IMR-90 (cell line): ENCODE measurements around the gene CGA. TPM values are rescaled to one million over a fixed set of nuclear protein-coding genes. Genes with fewer than 3 reads are reported as not detected.

ENCODE experiments used
- ATAC-seq: fragments of 200-7000 bp; cut with Tn5 transposase; 2 replicates; pipeline ENCODE4 v1.9.1; 2020; ENCODE audit warnings: low read depth, mild to moderate bottlenecking, moderate library complexity
- BruUV-seq: library from RNA; stranded (reverse); fragments of 400-500 nt; replicated peaks from 2 replicates; lab custom pipeline; 2021; lab: Mats Ljungman, UMichigan
- CTCF ChIA-PET: fragments of 300-600 bp; formaldehyde crosslinking; extraction: SDS; loops from one replicate; lab custom pipeline; 2021; ENCODE audit warnings: antibody characterized with exemption; lab: Yijun Ruan, JAX
- POLR2A ChIA-PET: fragments of 300-600 bp; sonication (Branson Sonifier 250); formaldehyde crosslinking; loops from one replicate; lab custom pipeline; 2022; ENCODE audit warnings: antibody characterized with exemption; ENCODE audit not compliant: unreplicated experiment; lab: Charles Lee
- DNase-seq: peaks from one replicate; pipeline ENCODE4 v3.0.0; 2013
- H2AFZ ChIP-seq: replicated peaks from 2 replicates; pipeline ENCODE3; 2013; ENCODE audit warnings: low read length, mild to moderate bottlenecking; ENCODE audit not compliant: poor library complexity
- H2AK5ac ChIP-seq: 2 replicates; pipeline ENCODE4 v1.6.1; 2013; ENCODE audit warnings: low read depth, low read length, inconsistent platforms
- H2AK9ac ChIP-seq: replicated peaks from 2 replicates; pipeline ENCODE3; 2013; ENCODE audit warnings: mild to moderate bottlenecking, low read depth, low read length, moderate library complexity; ENCODE audit not compliant: poor library complexity
- H2BK120ac ChIP-seq: 2 replicates; pipeline ENCODE4 v1.6.1; 2013; ENCODE audit warnings: low read depth, low read length, inconsistent platforms
- H2BK15ac ChIP-seq: 3 replicates; pipeline ENCODE4 v1.6.1; 2013; ENCODE audit warnings: low read depth, low read length, inconsistent platforms
- H2BK20ac ChIP-seq: 2 replicates; pipeline ENCODE4 v1.6.1; 2013; ENCODE audit warnings: low read depth, mild to moderate bottlenecking, inconsistent platforms, low read length, moderate library complexity
- H2BK5ac ChIP-seq: 2 replicates; pipeline ENCODE4 v1.6.1; 2013; ENCODE audit warnings: mild to moderate bottlenecking, low read depth, low read length, inconsistent platforms; ENCODE audit not compliant: poor library complexity, severe bottlenecking
- H3K14ac ChIP-seq: replicated peaks from 2 replicates; pipeline ENCODE4 v1.6.1; 2013; ENCODE audit warnings: low read depth, low read length, inconsistent platforms
- H3K18ac ChIP-seq: 2 replicates; pipeline ENCODE4 v1.6.1; 2013; ENCODE audit warnings: low read depth, low read length, control low read depth
- H3K23ac ChIP-seq: 2 replicates; pipeline ENCODE4 v1.6.1; 2013; ENCODE audit warnings: low read depth, low read length, inconsistent platforms
- H3K27ac ChIP-seq: 2 replicates; pipeline ENCODE4 v1.5.1; 2013; ENCODE audit warnings: mild to moderate bottlenecking, control low read depth, low read length; ENCODE audit not compliant: insufficient read depth
- H3K27me3 ChIP-seq: 2 replicates; pipeline ENCODE4 v1.6.1; 2013; ENCODE audit warnings: low read length; ENCODE audit not compliant: control insufficient read depth, insufficient read depth
- H3K36me3 ChIP-seq: 2 replicates; pipeline ENCODE4 v1.6.1; 2013; ENCODE audit warnings: low read length, mixed read lengths; ENCODE audit not compliant: control insufficient read depth, insufficient read depth
- H3K4ac ChIP-seq: 2 replicates; pipeline ENCODE4 v1.6.1; 2013; ENCODE audit warnings: low read depth, low read length, inconsistent platforms
- H3K4me1 ChIP-seq: 2 replicates; pipeline ENCODE4 v1.6.1; 2013; ENCODE audit warnings: low read length, mixed read lengths; ENCODE audit not compliant: control insufficient read depth, insufficient read depth
- H3K4me2 ChIP-seq: 2 replicates; pipeline ENCODE4 v1.6.1; 2013; ENCODE audit warnings: low read depth, mild to moderate bottlenecking, control low read depth, low read length, moderate library complexity
- H3K4me3 ChIP-seq: 2 replicates; pipeline ENCODE4 v1.5.1; 2013; ENCODE audit warnings: low read depth, mild to moderate bottlenecking, control low read depth, low read length, moderate library complexity; ENCODE audit not compliant: insufficient read depth
- H3K56ac ChIP-seq: 2 replicates; pipeline ENCODE4 v1.6.1; 2013; ENCODE audit warnings: low read length, inconsistent platforms; ENCODE audit not compliant: insufficient read depth; ENCODE audit errors: extremely low read depth
- H3K79me1 ChIP-seq, 2 experiments: 2 replicates each; pipeline ENCODE4 v1.6.1; 2013; ENCODE audit warnings: low read length in 2 of 2, inconsistent platforms in 1 of 2, low read depth in 1 of 2
- H3K9ac ChIP-seq: 2 replicates; pipeline ENCODE4 v1.6.1; 2013; ENCODE audit warnings: low read depth, low read length, control low read depth
- H3K9me1 ChIP-seq: 2 replicates; pipeline ENCODE4 v1.6.1; 2013; ENCODE audit warnings: low read length, inconsistent platforms; ENCODE audit not compliant: insufficient read depth
- H3K9me3 ChIP-seq: 2 replicates; pipeline ENCODE4 v1.6.1; 2013; ENCODE audit warnings: low read length; ENCODE audit not compliant: control insufficient read depth, insufficient read depth
- H4K20me1 ChIP-seq: 2 replicates; pipeline ENCODE4 v1.6.1; 2013; ENCODE audit warnings: low read length, inconsistent platforms; ENCODE audit not compliant: insufficient read depth
- H4K5ac ChIP-seq: 2 replicates; pipeline ENCODE4 v1.6.1; 2013; ENCODE audit warnings: mild to moderate bottlenecking, low read depth, low read length, control low read depth
- H4K8ac ChIP-seq, 2 experiments: 2 replicates each; pipeline ENCODE4 v1.6.1; 2013; ENCODE audit warnings: low read depth in 2 of 2, low read length in 2 of 2, control low read depth in 1 of 2, inconsistent platforms in 1 of 2
- H4K91ac ChIP-seq: 2 replicates; pipeline ENCODE4 v1.6.1; 2013; ENCODE audit warnings: low read depth, low read length, inconsistent platforms; ENCODE audit not compliant: insufficient read depth
- CEBPB ChIP-seq: IDR thresholded peaks from 2 replicates; pipeline ENCODE4 v1.6.1; 2012; ENCODE audit warnings: low read depth, low read length, improper control_type of control experiment
- CHD1 ChIP-seq: IDR thresholded peaks from 2 replicates; pipeline ENCODE4 v1.6.1; 2012; ENCODE audit warnings: low read depth, low read length, improper control_type of control experiment
- CTCF ChIP-seq: conservative IDR thresholded peaks from 2 replicates; pipeline ENCODE4 v1.5.1; 2012; ENCODE audit warnings: mild to moderate bottlenecking, low read depth, low read length, improper control_type of control experiment
- MAFK ChIP-seq: IDR thresholded peaks from 2 replicates; pipeline ENCODE4 v1.6.1; 2012; ENCODE audit warnings: low read depth, low read length, improper control_type of control experiment
- MAZ ChIP-seq: IDR thresholded peaks from 2 replicates; pipeline ENCODE4 v1.6.1; 2012; ENCODE audit warnings: low read depth, mild to moderate bottlenecking, low read length, improper control_type of control experiment, moderate library complexity, borderline replicate concordance
- RCOR1 ChIP-seq: IDR thresholded peaks from 2 replicates; pipeline ENCODE4 v1.6.1; 2012; ENCODE audit warnings: mild to moderate bottlenecking, low read length, improper control_type of control experiment; ENCODE audit not compliant: insufficient replicate concordance
- WGBS, 2 experiments: methylation state at CpG; one replicate each; pipeline versions ENCODE4 v1.1.5 to v1.1.7; 2013; ENCODE audit warnings: missing lambda C conversion rate in 2 of 2; ENCODE audit not compliant: insufficient read length in 1 of 2; ENCODE audit errors: extremely low coverage in 2 of 2; 5-methylcytosine and 5-hydroxymethylcytosine counted together
- dilution Hi-C: fragments of 300-500 bp; cut with HindIII; formaldehyde crosslinking; loops from one replicate; pipeline ENCODE4 v1.14.3; 2018; ENCODE audit warnings: low sequenced_read_pairs; ENCODE audit not compliant: unreplicated experiment
- in situ Hi-C: fragments of 300-500 bp; cut with MboI; formaldehyde crosslinking; loops from 3 replicates; pipeline ENCODE4 v1.14.3; 2019; ENCODE audit warnings: low sequenced_read_pairs, inconsistent platforms, mixed read lengths
- intact Hi-C: fragments of 100-400 bp; cut with micrococcal nuclease; formaldehyde crosslinking; loops from 2 replicates; pipeline ENCODE4 v1.10.0; 2022
- polyA plus RNA-seq, 3 experiments: library from polyadenylated mRNA; depleted of rRNA; stranded (reverse); fragments of >200 nt; gene quantifications; 2 replicates each; pipeline ENCODE4 v1.2.3, GENCODE V29; 2012; ENCODE audit warnings: low replicate concordance in 1 of 3
- total RNA-seq: library from RNA; depleted of rRNA; stranded (reverse); fragments of >200 nt; gene quantifications from 2 replicates; pipeline ENCODE4 v1.2.3, GENCODE V29; 2012; rRNA removed

Gene CGA
- total and polyA plus RNA-seq, 2 of the 4 experiments (the other 2 are of a cell fraction): 0.15 TPM; not detected in 1

DNA sequence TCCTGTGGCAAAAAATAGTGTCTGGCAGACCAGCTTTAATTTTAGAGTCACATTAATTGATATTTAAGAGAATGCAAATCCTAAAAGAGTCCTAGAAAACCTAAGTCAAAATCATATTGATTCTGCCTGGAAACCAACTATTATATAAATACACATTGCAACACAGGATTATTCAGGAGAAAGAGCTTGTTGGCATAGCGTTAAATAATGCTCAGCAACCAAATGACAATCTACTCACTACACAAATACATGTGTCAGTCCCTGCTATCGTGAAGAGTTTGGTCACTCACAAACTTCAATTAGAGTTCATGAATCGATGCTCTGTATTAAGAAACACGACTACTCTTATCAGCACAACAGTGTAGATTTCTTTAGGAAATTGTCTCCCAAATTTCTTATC is 54.2 kb downstream of the CGA start:
- H3K4me1 ChIP-seq: no peaks in the 10 kb centered on the region
- H3K4me2 ChIP-seq: no peak overlapping the region
- no peak overlapping the region for H3K14ac ChIP-seq
- H3K27ac ChIP-seq: no peak overlapping the region
- no peak for DNase-seq
- no peak overlapping the region for H2AK9ac ChIP-seq
- H3K79me1 ChIP-seq: no peaks in the 10 kb centered on the region
- ChIA-PET POLR2A (no interaction called here), CTCF (no interaction called here)
- H4K5ac ChIP-seq: no peak overlapping the region
- H3K4me3 ChIP-seq: no peak overlapping the region
- no peak overlapping the region for H3K9ac ChIP-seq
- no peak overlapping the region for H2AK5ac ChIP-seq
- dilution Hi-C loops: no loop called here
- no peaks in the 10 kb centered on the region for H3K36me3 ChIP-seq
- intact Hi-C loops: no loop called here
- no peak overlapping the region for H3K23ac ChIP-seq
- no peak overlapping the region for H4K8ac ChIP-seq
- no peak overlapping the region for H4K91ac ChIP-seq
- WGBS, 2 experiments: no CpG with 5 or more reads among the region's 4 CpGs
- H3K4ac ChIP-seq: no peak overlapping the region
- no peaks in the 10 kb centered on the region for H3K9me3 ChIP-seq
- no peak overlapping the region for H2BK120ac ChIP-seq
- no peaks in the 10 kb centered on the region for H3K27me3 ChIP-seq
- no peaks in the 10 kb centered on the region for H3K9me1 ChIP-seq
- H2AFZ ChIP-seq: no peak overlapping the region
- TF ChIP-seq CHD1 (no peak), MAFK (no peak), MAZ (no peak), CEBPB (no peak), RCOR1 (no peak), CTCF (no peak)
- no peak overlapping the region for H3K18ac ChIP-seq
- H4K20me1 ChIP-seq: no peaks in the 10 kb centered on the region
- H3K56ac ChIP-seq: no peak overlapping the region
- no TSS peak for BruUV-seq
- no peak overlapping the region for H2BK15ac ChIP-seq
- no peak for ATAC-seq
- H2BK20ac ChIP-seq: no peak overlapping the region
- in situ Hi-C loops: no loop called here
- H2BK5ac ChIP-seq: no peak overlapping the region

Other genes with a start within 250 kb of the CGA start
- not detected in 2 replicates for gene HTR1E, start 157.6 kb downstream of the CGA start, total RNA-seq
- not detected in 2 replicates for gene HTR1E, start 157.6 kb downstream of the CGA start, polyA plus RNA-seq (2012; rRNA removed)
- 28.3 and 36.9 TPM in 2 replicates for gene ZNF292, start 60.5 kb upstream of the CGA start, total RNA-seq
- gene ZNF292, start 60.5 kb upstream of the CGA start, polyA plus RNA-seq (2012; rRNA removed): 5.4 and 5.5 TPM in 2 replicates
- 3.6 and 5.3 TPM in 2 replicates for gene SMIM8, start 227.5 kb upstream of the CGA start, total RNA-seq
- gene SMIM8, start 227.5 kb upstream of the CGA start, polyA plus RNA-seq (2012; rRNA removed): 2.0 and 2.7 TPM in 2 replicates
- not detected in 2 replicates for gene GJB7, start 234.2 kb upstream of the CGA start, total RNA-seq
- gene GJB7, start 234.2 kb upstream of the CGA start, polyA plus RNA-seq (2012; rRNA removed): not detected in 2 replicates
- 0.90 and 1.7 TPM in 2 replicates for gene C6orf163, start 249.7 kb upstream of the CGA start, total RNA-seq
- 0.43 and 0.55 TPM in 2 replicates for gene C6orf163, start 249.7 kb upstream of the CGA start, polyA plus RNA-seq (2012; rRNA removed)